Activated CD4-positive, alpha-beta memory T cell treated with anti-CD3 and anti-CD28 coated beads, Interleukin-2, amount 10 ng/mL, durations not matched to agents 7 days and 5 days (primary cell): ENCODE data around the gene ZNF664. TPM values are rescaled to one million over a fixed set of nuclear protein-coding genes. Genes with fewer than 3 reads are reported as not detected.

Experiments used
- CTCF ChIA-PET: fragments of 350-600 bp; sonication (Branson Sonifier 250); formaldehyde crosslinking; loops from one replicate; lab custom pipeline; 2021; ENCODE audit warnings: antibody characterized with exemption, inconsistent platforms; lab: Charles Lee
- POLR2A ChIA-PET: fragments of 350-600 bp; sonication (Branson Sonifier 250); formaldehyde crosslinking; loops from one replicate; lab custom pipeline; 2021; ENCODE audit warnings: antibody characterized with exemption; lab: Charles Lee
- DNase-seq: peaks from one replicate; pipeline ENCODE4 v3.0.0-alpha.2; 2020
- H3K27ac Mint-ChIP-seq: one replicate; pipeline ENCODE4 v1.8.0; 2021; ENCODE audit warnings: mild to moderate bottlenecking, mixed read lengths
- H3K27me3 Mint-ChIP-seq: one replicate; pipeline ENCODE4 v1.8.0; 2021; ENCODE audit warnings: mixed read lengths
- H3K36me3 Mint-ChIP-seq: one replicate; pipeline ENCODE4 v1.8.0; 2021; ENCODE audit warnings: low read depth, mixed read lengths
- H3K4me1 Mint-ChIP-seq: one replicate; pipeline ENCODE4 v1.8.0; 2021; ENCODE audit warnings: mixed read lengths
- H3K4me3 Mint-ChIP-seq: one replicate; pipeline ENCODE4 v1.8.0; 2021; ENCODE audit warnings: mild to moderate bottlenecking, mixed read lengths
- H3K9me3 Mint-ChIP-seq: one replicate; pipeline ENCODE4 v1.8.0; 2021; ENCODE audit warnings: mixed read lengths
- total RNA-seq, 2 experiments: library from RNA; stranded (reverse); gene quantifications; one replicate each; pipeline ENCODE4 v1.2.3, GENCODE V29; 2021

The ZNF664 gene
- total RNA-seq, 2 experiments from 2014 or later, result 42.5 to 43.4 TPM

DNA sequence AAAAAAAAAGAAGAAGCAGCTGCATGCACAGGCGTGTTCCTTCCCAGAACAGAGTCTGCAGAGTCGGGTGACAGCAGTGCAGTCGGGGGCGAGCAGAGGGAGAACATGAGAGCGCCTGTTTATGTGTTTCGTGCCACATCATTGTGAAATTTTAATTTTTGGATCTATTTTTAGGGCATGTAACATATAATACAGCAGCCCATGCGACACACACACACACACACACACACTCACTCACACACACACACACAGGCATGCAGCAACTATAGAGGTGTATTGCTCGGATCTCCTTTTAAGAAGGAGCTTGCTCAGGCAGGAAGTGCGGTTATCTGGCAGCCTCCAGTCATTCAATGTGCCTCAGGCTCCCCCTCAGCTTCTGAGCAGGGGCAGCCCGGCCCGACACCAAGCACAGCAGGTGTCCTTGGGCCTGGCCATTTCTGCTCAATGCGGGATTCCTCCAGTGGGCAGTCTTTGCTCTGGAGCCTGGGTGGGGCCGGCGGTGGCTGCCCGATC lies 71.8 kb downstream of the ZNF664 start:
- no peak overlapping the region for H3K4me3 Mint-ChIP-seq
- DNase-seq, result no peak
- peaks cover 6% of the 10 kb centered on the region for H3K27me3 Mint-ChIP-seq
- peaks cover 3% of the 10 kb centered on the region for H3K4me1 Mint-ChIP-seq
- H3K9me3 Mint-ChIP-seq, result peaks cover 21% of the 10 kb centered on the region
- POLR2A ChIA-PET, result no interaction called here
- H3K27ac Mint-ChIP-seq, result no peak overlapping the region
- CTCF ChIA-PET, result interaction anchor here (1.1 to 2.6 kb wide), 2 partner anchors 8 to 13 kb away, joined by 3 to 6 read pairs; no protein-coding TSS in a partner anchor
- peaks cover 4% of the 10 kb centered on the region for H3K36me3 Mint-ChIP-seq

DNA sequence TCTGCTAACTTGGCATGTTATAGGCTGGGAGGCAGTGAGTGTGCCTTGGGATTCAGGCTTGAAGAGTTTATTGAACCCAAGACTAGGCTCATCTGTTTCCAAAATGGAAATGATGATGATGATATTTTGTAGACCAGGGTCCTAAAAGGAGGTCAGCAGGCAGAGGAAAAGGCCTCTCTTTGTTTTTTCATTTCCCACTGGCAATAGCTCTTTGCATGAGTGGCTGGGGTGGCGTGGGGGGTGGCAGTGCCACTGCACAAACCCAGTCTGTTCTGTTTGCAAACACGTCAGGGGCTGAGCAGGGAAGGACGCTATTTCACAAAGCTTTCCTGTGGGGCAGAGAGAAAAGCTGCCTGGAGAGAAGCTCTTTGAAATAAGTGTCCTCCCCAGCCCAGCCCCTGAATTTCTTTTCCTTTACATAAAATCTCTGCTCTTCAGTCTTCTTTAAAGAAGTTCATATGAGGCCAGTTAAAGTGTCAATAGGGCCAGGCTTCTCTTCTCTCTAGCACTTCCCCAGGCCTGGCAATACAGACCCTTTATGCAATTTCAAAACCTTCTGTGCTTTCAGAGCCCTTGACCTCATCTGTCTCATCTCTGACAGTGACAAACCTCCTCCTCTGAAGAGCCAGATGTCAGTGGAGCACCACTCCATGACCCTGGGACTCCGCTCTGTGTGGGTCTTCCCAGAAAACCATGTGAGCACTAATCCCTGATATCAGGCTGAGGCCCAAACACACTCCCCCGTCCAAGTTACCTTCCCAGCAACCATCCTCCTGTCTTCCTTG lies 72.8 kb downstream of the ZNF664 start:
- Mint-ChIP-seq H3K36me3 (peaks cover 4% of the 10 kb centered on the region), H3K27me3 (peaks cover 6% of the 10 kb centered on the region), H3K4me1 (peaks cover 3% of the 10 kb centered on the region), H3K9me3 (peaks cover 21% of the 10 kb centered on the region), H3K27ac (no peak overlapping the region), H3K4me3 (no peak overlapping the region)
- ChIA-PET POLR2A (no interaction called here), CTCF (interaction anchor here (1.1 to 2.6 kb wide), 2 partner anchors 9 to 14 kb away, joined by 3 to 6 read pairs; no protein-coding TSS in a partner anchor)
- no peak for DNase-seq

DNA sequence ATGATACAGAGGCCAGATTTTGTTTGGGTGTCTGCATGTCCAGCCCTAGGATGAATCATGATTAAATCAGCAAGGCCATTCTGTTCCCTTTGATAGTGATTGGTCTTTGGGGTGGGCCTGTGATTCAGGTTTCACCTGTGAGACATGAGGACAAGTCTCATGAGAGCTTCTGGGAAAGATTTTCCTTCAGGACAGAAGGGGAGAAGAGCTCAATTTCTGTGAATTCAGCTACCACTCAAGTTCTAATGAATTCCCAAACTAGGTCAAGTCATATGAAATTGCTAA lies 73.4 kb downstream of the ZNF664 start:
- peaks cover 21% of the 10 kb centered on the region for H3K9me3 Mint-ChIP-seq
- ChIA-PET POLR2A (no interaction called here), CTCF (interaction anchor here (2.6 kb wide), 1 partner anchor 10 kb away, joined by 6 read pairs; no protein-coding TSS in a partner anchor)
- H3K27ac Mint-ChIP-seq, result no peak overlapping the region
- no peak for DNase-seq
- H3K4me1 Mint-ChIP-seq, result peaks cover 3% of the 10 kb centered on the region
- H3K36me3 Mint-ChIP-seq, result peaks cover 4% of the 10 kb centered on the region
- H3K4me3 Mint-ChIP-seq, result no peak overlapping the region
- peaks cover 6% of the 10 kb centered on the region for H3K27me3 Mint-ChIP-seq

DNA sequence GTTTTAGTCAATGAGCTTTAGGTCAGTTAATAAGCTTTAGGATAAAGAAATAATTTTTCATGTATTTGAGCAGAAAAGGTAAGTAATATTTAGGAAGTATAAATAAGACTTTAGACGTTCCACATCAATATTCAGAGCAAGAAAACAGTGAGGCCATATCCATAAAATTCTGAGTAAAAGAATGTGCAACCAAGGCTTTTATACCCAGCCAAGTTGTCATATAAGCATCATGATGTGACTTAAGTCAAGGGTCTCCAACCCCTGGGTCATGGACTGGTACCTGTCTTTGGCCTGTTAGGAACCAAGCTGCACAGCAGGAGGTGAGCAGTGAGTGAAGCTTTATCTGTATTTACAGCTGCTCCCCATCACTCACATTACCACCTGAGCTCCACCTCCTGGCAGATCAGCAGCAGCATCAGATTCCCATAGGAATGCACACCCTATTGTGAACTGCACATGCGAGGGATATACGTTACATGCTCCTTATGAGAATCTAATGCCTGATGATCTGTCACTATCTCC lies 74.1 kb downstream of the ZNF664 start:
- CTCF ChIA-PET, result interaction anchor here (0.7 to 1.3 kb wide), 2 partner anchors 10 to 14 kb away, joined by 3 to 7 read pairs; no protein-coding TSS in a partner anchor
- POLR2A ChIA-PET, result no interaction called here
- no peak overlapping the region for H3K27ac Mint-ChIP-seq
- peaks cover 3% of the 10 kb centered on the region for H3K4me1 Mint-ChIP-seq
- H3K9me3 Mint-ChIP-seq, result peaks cover 21% of the 10 kb centered on the region
- H3K4me3 Mint-ChIP-seq, result no peak overlapping the region
- peaks cover 4% of the 10 kb centered on the region for H3K36me3 Mint-ChIP-seq
- no peak for DNase-seq
- peaks cover 6% of the 10 kb centered on the region for H3K27me3 Mint-ChIP-seq

DNA sequence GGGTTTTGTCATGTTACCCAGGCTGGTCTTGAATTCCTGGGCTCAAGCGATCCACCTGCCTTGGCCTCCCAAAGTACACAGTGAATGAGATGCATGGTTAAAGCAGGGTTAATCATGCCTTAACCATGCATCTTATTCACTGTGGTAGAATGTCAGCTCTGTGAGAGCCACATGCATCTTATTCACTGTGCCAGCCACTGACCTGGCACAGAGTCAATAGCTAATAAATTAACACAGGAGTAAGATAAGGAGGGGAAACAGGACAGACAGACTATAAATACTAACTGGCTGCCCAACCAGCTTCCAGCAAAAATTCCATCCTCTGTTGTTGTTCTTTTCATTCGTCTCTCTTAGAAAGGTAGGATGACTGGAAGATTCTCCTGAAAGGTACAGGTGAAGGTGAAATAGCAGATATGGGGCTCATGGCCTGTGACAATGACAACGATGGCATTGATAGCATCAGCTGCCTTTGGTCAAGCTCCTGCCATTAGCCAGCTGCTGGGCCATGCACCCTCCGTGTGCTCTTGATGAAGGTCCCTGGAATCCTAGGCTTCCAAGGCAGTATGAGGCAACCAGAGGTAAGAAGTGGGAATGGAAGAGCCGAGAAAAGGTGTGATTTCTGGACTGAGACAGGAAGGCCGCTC lies 76.6 kb downstream of the ZNF664 start:
- CTCF ChIA-PET, result interaction anchor here (0.5 kb wide), 1 partner anchor 144 kb away, joined by 3 read pairs; no protein-coding TSS in a partner anchor
- POLR2A ChIA-PET, result no interaction called here
- H3K9me3 Mint-ChIP-seq, result peaks cover 21% of the 10 kb centered on the region
- H3K4me1 Mint-ChIP-seq, result no peaks in the 10 kb centered on the region
- peaks cover 3% of the 10 kb centered on the region for H3K27me3 Mint-ChIP-seq
- H3K36me3 Mint-ChIP-seq, result peaks cover 4% of the 10 kb centered on the region
- DNase-seq, result no peak
- no peak overlapping the region for H3K4me3 Mint-ChIP-seq
- H3K27ac Mint-ChIP-seq, result no peak overlapping the region

DNA sequence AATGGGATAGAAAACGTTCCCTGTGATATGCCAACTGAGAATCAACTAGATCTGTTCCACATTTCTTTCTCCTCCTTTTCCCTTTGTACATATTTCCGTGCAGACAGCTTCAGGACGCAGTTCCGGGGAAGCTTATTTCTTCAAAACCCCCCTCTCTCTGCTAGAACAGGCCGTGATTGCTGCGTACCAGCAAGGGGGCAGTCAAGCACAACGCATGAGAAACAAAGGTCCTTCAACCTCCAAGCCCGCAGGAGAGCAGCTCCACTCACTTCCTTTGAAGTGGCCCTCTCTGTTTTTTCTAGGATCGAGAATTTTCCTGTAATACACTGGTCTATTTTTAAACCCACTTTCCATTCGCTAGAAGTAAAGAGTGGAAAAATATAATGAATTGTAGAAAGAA lies 80.8 kb downstream of the ZNF664 start:
- CTCF ChIA-PET, result interaction anchor here (0.9 to 1.0 kb wide), 2 partner anchors 8 to 103 kb away, joined by 3 read pairs; no protein-coding TSS in a partner anchor
- H3K27ac Mint-ChIP-seq, result no peak overlapping the region
- H3K9me3 Mint-ChIP-seq, result peaks cover under 1% of the 10 kb centered on the region
- no peak overlapping the region for H3K4me3 Mint-ChIP-seq
- no peak for DNase-seq
- H3K4me1 Mint-ChIP-seq, result no peaks in the 10 kb centered on the region
- H3K27me3 Mint-ChIP-seq, result peaks cover 4% of the 10 kb centered on the region
- POLR2A ChIA-PET, result no interaction called here
- H3K36me3 Mint-ChIP-seq, result no peaks in the 10 kb centered on the region

DNA sequence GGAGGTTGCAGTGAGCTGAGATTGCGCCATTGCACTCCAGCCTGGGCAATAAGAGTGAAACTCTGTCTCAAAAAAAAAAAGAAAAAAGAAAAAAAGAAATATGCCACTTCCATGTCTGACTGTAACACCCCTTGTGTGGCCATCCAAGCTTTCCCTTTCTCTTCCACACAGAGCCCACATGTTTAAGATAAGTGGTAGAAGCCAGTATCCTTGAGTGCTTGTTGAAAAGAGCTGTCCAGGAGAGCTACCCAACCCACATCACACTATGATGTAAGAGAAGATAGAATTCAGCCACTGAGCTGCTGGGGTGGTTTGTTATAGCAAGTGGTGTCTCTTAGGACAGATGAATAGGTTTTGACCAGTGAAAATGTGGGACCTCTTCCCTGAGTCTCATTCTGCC lies 82.1 kb downstream of the ZNF664 start:
- no peaks in the 10 kb centered on the region for H3K9me3 Mint-ChIP-seq
- no peak for DNase-seq
- H3K4me3 Mint-ChIP-seq, result no peak overlapping the region
- POLR2A ChIA-PET, result no interaction called here
- peaks cover 9% of the 10 kb centered on the region for H3K27me3 Mint-ChIP-seq
- H3K27ac Mint-ChIP-seq, result no peak overlapping the region
- no peaks in the 10 kb centered on the region for H3K36me3 Mint-ChIP-seq
- CTCF ChIA-PET, result no interaction called here
- no peaks in the 10 kb centered on the region for H3K4me1 Mint-ChIP-seq

DNA sequence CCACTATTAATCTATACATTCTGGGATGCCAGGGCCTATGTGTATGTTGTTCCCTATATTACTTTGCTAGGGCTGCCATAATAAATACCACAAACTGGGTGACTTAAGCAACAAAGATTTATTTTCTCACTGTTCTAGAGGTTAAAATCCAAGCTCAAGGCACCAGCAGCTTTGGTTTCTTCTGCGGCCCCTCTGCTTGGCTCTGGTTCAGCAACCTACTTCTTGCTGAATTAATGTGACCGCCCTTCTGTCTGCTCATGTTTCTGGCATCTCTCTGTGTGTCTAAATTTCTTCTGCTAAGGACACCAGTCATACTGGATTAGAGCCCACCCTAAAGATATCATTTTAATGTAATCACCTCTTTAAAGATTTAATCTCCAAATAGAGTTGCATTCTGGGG lies 84.7 kb downstream of the ZNF664 start:
- Mint-ChIP-seq H3K36me3 (no peaks in the 10 kb centered on the region), H3K27me3 (peaks cover 17% of the 10 kb centered on the region), H3K4me1 (no peaks in the 10 kb centered on the region), H3K4me3 (no peak overlapping the region), H3K9me3 (no peaks in the 10 kb centered on the region), H3K27ac (no peak overlapping the region)
- ChIA-PET POLR2A (no interaction called here), CTCF (no interaction called here)
- DNase-seq, result no peak

DNA sequence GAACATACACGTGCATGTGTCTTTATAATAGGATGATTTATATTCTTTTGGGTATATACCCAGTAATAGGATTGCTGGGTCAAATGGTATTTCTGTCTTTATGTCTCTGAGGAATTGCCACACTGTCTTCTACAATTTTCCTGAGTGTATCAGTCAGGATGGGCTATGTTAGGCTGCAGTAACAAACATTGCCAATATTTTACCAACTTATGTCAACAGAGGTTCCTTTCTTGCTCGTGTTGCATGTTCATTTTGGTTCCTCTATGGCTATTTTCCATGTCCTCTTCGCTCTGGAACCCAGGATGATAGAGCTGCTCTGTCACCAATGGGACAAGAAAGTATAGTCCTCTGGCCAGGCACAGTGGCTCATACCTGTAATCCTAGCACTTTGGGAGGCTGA lies 86.7 kb downstream of the ZNF664 start:
- ChIA-PET CTCF (no interaction called here), POLR2A (no interaction called here)
- Mint-ChIP-seq H3K4me3 (no peak overlapping the region), H3K27ac (no peak overlapping the region), H3K27me3 (peaks cover 17% of the 10 kb centered on the region), H3K4me1 (no peaks in the 10 kb centered on the region), H3K9me3 (no peaks in the 10 kb centered on the region), H3K36me3 (no peaks in the 10 kb centered on the region)
- no peak for DNase-seq

Other genes starting within 250 kb of the ZNF664 start
- gene DNAH10, start 210.9 kb upstream of the ZNF664 start, total RNA-seq, result under 1 TPM in 1 of 2 experiments, not detected in 1; 0.13 TPM
- 10 to 100 TPM; 20.3 to 20.5 TPM for gene CCDC92, start 384 bp upstream of the ZNF664 start, total RNA-seq